Stimulated activated CD4-positive, alpha-beta T cell treated with anti-CD3 and anti-CD28 coated beads, Interleukin-4, amount 100 ng/mL, for 24 hours (primary cell): ENCODE results near the gene C2orf81.
A peak's percentile ranks its signal among the peaks of the same experiment; 100 is the strongest.
"Not testable (repeated sequence)": the region's sequence is repeated elsewhere in the genome, so short reads cannot be mapped to it uniquely, and the experiment has no call there.

Source experiments
- DNase-seq: peaks from one replicate; pipeline ENCODE4 v3.0.0-alpha.2; 2020

C2orf81 gene

GRCh38 chr2:74442483-74443297 lies 21.3 kb upstream of the C2orf81 start:
- not testable (repeated sequence) for DNase-seq

DNA sequence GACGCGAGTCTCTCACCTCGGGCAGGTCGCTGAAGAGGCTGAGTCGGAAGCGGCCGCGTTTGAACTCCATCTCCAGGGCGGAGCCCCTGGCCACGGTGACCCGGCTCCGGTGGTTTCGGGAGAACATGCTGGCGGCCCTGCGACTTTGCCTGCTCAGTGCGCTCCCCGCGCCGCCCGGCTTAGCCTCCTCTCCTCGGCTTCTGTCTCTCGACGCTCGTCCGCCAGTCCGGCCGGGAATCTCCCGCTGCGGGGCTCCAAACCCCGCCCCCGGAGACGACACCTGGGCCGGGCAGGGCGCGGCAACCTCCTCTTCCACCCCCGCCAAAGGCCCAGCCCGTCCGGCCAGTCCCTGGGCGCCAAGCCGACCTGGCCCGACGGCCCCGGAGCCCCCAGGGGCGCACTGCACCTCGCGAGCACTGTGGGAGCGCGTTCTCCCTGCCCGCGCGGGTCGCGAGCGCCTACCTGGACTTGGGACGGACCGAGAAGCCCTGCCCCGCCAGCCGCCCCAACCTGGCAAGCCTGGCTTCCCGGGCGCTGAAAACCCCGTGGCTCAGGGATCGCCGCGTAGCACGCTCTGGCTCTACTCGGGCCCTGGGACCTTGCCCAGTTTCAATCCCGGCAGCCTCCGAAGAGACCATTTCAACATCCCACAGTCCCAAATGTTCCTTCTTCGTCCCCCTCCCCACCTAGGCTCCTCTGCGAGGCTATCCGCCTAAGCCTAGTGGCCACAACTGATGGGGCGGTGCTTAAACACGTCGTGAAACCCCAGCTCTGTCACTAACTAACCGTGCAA lies 20.5 kb upstream of the C2orf81 start, which contains the start of gene RTKN:
Gene RTKN (minus strand): TSS at position 248 of the 793 bp plus-strand sequence. CDS start 121 bp downstream, at position 127.
- DNase-seq, result no peak

GRCh38 chr2:74441170-74441689 lies 19.8 kb upstream of the C2orf81 start:
- DNase-seq, result no peak

GRCh38 chr2:74440378-74441169 lies 19.2 kb upstream of the C2orf81 start:
- peak; percentile 48 for DNase-seq

DNA sequence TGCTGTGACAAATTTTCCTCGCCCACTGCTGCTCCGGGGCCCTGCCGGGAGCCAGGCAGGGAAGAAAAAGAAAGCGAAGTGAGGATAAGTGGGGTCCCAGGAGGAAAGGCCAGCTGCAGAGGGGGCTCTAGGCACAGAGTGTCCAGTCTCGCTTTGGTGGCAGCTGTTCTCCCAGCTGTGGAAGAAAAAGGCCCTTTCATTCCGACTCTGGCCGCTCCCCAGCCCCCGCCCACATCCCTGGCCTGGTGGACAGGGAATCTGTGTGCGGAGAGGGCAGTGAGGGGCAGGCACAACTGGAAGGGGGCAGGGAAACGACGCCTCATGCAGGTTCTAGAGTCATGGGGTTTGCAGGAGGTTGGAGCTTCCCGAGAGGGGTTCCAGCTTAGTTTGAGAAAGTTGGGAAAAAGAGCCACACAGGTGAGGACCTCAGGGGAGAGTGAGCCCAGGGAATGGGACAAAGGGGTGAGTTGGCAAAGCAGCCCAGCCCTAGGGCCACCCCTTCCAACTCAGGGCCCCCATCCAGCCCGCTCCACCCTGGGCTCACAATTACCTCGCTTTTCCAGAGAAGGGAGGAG lies 18.5 kb upstream of the C2orf81 start:
- no peak for DNase-seq

DNA sequence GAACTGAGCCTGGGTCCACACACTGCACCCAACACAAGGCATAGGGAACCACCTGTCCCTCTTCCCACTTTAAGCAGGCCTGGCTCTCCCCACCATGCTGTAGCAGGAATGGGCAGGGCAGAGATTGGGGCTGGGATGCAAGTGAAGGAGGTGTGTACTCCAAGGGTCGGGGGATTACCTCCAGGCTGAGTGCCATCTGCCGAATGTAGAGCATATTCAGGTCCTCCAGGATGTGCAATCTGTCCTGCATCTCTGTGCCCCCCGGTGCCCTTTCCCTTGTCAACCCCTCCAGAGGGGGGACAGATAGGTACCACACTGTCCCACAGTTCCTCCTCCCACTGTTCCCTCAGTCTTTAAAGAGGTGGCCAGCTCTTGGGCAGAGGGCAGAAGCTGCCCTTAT lies 18.0 kb upstream of the C2orf81 start:
- no peak for DNase-seq

GRCh38 chr2:74438248-74438647 lies 16.8 kb upstream of the C2orf81 start:
- DNase-seq, result no peak

DNA sequence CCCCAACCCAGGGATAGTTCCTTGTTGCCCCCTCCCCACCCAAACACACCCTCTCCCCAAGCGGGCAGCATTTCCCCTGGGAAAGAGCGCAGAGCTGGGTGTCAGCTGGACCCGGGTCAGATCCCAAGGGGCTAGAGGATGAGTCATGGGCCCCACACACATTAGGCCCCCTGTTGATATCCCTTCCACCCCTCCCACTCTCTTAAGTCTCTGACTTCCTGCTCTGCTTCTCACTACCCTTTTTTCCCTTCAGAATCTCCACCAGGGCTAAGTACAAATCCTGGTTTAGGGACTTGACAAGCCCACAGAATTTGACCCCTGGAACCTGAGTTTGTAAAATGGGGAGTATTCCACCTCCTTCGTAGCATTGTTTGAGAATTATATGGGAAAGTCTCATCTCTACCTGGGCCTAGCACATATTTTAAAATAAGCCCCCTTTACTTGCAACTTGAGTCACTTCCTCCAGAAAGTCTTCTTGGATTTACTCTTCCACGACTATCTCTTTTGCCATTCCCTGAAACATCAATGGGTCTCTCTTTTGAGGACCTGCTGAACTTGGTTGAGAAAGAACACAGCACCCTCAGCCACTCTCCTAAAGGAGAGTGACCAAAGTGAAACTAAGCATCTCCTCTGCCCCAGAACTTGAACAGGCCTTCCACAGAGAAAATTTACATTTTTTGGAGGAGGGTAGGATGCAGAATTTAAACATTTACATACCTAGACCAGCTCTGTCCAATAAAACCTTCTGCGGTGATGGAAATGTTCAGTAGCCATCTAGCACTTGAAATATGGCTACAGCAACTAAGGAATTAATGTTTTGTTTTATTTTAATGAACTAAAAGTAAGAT lies 15.7 kb upstream of the C2orf81 start:
- DNase-seq, result no peak

- DNase-seq, result no peak
Observed at GRCh38 chr2:74436111-74436805, 14.8 kb upstream of the C2orf81 start.

- DNase-seq, result no peak
Observed at GRCh38 chr2:74430502-74430901, 9.1 kb upstream of the C2orf81 start.

GRCh38 chr2:74429487-74430451 lies 8.3 kb upstream of the C2orf81 start:
- DNase-seq, result no peak

DNA sequence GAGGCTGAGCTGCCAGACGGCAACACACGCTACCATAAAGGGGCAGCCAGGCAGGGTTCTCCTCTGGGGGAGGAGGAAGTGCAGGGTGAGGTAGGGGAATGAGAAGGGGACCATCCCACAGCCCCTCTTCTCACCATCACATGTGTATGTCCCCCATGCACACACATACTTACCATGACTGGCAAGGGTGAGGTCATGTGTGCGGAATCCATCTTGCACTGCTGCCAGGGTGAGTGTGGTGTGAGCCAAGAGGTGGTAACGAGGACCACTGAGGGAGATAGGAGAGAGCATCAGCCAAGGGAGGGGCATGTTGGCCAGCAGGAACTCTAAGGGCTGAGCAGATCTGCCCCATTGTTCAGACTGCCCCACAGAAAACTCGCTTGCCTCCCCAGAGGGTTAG lies 7.3 kb upstream of the C2orf81 start:
- DNase-seq, result no peak

GRCh38 chr2:74427551-74427950 lies 6.1 kb upstream of the C2orf81 start:
- no peak for DNase-seq

DNA sequence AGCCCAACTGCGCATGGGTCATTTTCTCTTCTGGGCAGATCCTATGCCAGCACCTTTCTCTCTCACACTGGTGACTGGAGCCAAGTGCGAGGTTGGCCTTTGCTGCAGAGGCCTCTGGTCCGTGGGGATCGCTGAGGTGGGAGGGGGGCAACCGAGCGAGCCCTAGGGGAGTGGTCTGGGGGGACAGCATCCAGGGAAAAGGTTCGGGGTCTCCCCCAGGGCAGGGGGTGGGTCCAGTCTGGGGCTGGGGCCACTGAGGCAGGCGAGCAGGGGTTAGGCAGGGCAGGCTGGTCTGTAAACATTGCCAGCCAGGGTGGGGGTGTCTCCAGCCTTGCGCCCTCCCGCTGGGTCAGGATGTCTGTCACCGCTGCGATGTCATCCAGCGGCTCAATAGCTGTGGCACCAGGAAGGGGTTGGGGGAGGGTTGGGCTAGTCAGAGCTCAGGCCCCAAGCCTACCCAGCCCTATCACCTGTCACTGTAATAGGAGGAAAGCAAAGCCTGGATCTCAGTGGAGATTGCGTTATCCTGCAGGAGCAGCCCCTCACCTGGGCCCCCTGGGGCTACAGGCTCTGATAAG lies 4.9 kb upstream of the C2orf81 start:
- DNase-seq, result no peak

DNA sequence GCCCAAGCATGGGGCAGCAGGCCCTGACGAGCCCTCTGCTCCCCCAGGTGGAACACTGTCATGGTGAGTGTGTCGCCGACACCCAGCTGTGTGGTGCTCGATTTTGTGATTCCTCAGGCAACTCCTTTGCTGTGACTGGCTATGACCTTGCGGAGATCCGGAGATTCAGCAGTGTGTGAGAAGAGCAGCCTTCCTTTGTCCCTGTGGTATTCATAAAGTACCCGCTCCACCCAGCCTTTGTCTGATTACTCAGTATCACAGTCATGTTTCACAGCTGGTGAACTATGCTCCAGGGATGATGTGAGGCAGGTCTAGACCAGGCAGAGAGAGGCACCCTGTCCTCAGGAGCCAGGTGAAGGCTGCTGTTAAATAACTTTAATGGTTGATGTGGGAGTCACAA lies 4.1 kb upstream of the C2orf81 start:
- no peak for DNase-seq

DNA sequence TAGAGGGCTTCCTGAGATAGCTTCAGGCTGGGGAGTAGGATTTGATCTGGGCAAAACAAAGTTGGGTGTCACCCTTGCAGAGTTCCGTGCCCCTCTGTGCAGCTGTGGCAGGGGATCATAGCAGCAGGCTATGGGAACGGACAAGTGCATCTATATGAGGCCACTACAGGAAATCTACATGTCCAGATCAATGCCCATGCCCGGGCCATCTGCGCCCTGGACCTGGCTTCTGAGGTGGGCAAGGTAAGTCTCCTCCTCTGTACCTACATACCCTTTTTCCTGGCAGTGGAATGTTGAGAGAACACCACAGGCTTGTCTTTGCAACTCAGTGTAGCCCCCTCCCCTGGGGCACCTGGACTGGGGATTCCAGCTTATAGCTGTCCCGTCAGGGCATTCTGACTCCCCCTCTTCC lies 3.6 kb upstream of the C2orf81 start:
- no peak for DNase-seq

DNA sequence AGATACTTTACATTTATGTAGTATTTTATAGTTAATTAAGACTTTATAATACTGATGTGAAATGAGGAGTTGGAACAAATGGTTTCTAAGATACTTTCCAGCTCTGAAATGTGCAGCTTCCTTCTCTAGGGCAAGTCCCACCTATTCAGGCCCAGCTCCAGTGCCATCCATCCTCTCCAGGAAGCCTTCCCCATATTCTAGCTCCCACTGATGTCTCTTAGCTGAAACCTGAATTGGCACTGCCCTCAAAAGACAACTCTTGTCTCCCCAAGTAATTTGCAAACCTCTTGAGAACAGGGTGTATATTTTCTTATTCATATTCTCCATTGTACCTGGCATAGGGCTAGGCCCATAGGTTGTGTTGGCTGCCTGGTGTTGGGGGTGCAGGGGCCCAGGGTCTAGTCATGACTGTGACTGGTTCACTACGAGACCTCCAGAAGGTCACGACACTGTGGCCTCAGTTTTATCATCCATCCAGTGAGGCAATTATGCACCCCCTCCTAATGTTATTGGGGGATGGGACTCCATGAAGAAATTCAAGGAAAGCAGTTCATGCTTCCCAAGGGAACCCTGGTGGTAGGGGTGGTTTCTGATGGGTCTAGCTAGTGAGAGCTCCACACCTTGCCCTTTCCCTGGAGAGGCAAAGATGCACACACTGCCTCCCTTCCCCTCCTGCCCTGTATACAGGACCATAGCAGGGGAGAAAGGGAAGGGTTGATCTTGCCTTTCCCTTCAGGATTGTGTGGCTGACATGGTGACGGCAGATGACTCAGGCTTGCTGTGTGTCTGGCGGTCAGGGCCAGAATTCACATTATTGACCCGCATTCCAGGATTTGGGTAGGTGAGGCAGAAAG lies 2.9 kb upstream of the C2orf81 start:
- no peak for DNase-seq
